ENCODE data around the gene PDPK1.

DNA sequence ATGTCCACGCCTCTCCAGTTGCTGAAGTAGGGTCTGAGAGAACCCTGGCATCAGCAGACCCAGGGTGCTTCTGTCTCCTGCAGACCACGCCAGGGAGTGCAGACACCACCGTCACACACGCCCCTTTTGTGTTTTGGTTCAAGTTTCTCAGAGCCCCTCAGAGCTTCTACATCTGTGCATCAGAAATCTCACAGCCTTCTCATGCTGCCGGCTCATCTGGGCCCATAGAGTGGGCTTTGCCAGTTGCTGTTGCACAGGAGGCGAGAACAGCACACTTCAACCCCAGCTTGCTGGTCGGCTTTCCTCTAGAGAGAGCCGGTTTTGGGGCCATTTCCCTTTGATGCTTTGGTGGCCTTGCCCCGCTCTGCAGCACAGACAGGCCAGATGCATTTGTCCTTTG, 60.9 kb downstream of the PDPK1 start:
- TF ChIP-seq, protein P1, sequence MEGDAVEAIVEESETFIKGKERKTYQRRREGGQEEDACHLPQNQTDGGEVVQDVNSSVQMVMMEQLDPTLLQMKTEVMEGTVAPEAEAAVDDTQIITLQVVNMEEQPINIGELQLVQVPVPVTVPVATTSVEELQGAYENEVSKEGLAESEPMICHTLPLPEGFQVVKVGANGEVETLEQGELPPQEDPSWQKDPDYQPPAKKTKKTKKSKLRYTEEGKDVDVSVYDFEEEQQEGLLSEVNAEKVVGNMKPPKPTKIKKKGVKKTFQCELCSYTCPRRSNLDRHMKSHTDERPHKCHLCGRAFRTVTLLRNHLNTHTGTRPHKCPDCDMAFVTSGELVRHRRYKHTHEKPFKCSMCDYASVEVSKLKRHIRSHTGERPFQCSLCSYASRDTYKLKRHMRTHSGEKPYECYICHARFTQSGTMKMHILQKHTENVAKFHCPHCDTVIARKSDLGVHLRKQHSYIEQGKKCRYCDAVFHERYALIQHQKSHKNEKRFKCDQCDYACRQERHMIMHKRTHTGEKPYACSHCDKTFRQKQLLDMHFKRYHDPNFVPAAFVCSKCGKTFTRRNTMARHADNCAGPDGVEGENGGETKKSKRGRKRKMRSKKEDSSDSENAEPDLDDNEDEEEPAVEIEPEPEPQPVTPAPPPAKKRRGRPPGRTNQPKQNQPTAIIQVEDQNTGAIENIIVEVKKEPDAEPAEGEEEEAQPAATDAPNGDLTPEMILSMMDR (conservative IDR thresholded peaks at IDR 0.05; ENCODE audit: low read depth, low read length), result no peak
- no peak for TF ChIP-seq EZH2 (IDR thresholded peaks at IDR 0.05; ENCODE audit: borderline replicate concordance, low read depth, low read length, poor library complexity, severe bottlenecking)
